Measurements from ENCODE around the gene SLC17A1.

SLC17A1 gene

DNA sequence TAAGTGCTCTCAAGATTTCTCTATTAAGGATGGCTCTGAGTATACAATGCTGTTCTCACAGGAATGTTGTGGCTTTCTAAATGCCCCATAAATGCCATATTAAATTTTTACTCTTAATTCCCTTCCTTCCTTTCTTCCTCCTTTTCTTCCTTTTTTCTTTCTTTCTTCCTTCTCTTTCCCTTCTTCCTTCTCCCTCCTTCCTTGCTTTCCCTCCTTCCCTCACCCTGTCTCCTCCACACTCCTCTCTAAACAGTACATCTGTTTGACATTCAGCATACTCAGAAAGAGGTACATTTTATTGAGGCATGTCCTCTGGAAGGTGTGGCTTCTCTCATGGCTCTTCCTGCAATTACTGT lies 433 bp upstream of the SLC17A1 start:
- no peak for DNase-seq

DNA sequence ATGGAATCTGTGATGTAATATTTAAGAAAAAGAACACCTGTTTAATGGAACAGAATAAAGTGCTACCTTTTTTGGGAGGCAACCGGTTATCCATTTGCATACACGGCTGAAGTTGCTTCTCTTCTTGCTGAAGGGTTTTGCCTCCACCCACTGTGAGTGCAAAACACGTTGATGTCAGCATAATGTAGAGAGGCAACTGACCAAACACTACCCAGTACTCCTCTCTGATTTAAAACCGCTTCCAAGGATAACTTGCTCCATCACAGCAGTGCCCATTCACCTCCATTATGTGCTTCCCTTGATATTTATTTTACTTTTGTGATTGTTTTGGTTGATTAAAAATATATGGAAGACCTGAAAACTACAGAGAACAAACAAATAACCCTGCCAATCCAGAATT lies 1.4 kb downstream of the SLC17A1 start:
- DNase-seq: no peak

DNA sequence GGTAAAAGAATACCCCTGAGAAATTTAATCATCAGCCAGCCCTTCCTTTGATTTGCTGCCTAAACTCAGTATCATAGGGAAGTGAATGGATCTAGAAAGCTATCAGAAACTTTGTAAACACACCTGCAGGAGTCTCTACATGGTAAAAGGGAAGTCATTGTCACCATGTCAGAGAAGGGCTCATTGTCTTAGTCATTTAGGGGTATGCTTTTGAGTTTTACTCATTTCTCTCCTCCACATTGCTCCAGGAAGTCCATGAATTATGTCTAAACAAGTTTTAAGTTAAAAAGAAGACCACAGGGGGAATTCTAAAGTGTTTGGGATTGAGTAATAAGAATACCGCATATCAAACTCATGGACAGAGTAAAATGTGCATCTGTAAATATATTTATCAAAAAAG lies 2.5 kb downstream of the SLC17A1 start:
- DNase-seq: no peak

DNA sequence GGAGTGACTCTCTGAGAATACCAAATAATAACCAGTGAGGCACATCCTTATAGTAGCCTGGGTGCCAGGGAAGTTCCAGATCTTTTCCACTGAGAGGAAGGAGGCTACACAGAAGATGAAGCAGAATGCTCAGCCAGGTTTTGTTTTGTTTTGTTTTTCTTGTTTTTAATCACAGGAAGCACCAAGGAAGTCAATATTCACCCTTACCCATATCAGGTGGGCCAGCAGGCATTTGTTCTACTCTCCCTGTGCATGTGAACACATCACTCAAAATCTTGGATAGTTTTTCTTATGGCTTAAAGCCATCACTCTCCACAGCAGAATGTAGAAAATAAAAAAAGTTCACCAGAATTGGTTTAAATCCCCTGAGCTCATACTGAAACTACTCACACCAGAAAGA lies 10.5 kb downstream of the SLC17A1 start:
- DNase-seq: no peak

DNA sequence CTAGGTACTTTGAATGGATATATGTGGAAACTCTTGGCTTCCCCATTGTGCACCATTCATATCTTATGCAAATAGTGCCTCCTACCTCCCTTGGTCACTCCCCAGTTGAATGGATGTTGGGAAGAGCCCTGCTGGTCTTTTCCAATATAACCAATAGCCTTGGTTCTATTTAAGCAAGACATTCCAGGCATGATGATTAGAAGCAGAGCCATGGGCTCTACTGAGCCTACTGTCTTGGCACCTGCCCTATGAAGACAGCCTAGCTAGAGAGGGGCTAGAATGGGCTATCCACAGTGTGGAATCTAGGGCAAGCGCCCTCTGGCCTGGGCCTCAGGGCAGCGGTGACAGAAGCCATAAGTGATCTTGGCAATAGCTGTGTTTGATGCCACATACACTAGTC lies 15.6 kb downstream of the SLC17A1 start:
- no peak for DNase-seq

DNA sequence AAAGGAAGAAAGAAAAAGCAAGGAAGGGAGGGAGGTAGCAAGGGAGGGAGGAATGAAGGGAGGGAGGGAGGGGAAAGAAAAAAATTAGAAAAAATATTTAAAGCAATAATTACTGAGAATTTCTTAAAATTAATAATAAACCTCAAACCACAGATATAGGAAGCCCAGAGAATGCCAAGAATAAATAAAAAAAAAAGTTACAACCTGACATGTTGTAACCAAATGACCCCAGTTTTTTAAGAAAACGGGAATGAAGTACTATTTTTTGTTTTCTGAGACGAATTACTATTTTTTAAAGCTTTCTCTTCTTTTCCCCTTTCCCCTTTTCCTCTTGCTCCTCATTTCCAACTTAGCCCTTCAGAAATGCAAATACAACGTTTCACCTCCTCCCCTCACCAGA lies 16.7 kb downstream of the SLC17A1 start:
- DNase-seq: no peak

DNA sequence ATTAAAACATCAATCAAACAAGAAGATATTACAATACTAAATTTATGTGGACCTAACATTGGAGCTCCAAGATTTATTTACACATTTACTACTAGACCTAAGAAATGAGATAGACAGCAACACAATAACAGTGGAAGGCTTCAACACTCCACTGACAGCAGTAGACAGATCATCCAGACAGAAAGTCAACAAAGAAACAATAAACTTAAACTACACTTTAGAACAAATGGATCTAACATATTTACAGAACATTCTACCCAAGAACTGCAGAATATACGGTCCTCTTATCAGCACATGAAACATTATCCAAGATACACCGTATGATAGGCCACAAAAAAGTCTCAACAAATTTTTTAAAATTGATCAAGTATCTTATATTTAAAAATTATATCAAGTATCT lies 27.0 kb downstream of the SLC17A1 start:
- DNase-seq: no peak

DNA sequence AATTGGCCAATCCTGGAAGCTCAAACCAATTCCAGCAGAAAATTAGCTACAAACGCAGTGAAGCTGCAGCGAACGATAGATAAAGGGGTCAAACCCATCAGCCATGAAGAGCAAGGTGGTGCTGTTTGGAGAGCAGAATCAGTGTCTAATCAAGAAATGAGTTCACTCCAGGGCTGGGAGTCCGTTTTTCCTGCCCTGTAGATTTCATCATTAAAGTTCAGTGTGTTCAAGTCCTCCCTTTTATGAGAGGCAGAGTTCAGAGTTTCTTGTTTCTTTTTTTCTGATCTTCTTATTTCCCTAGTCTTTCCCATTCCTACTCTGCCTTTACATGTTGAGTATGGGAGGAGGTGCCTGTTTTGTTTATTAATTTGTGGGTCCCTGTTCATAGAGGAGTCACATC lies 30.4 kb downstream of the SLC17A1 start:
- DNase-seq: no peak

DNA sequence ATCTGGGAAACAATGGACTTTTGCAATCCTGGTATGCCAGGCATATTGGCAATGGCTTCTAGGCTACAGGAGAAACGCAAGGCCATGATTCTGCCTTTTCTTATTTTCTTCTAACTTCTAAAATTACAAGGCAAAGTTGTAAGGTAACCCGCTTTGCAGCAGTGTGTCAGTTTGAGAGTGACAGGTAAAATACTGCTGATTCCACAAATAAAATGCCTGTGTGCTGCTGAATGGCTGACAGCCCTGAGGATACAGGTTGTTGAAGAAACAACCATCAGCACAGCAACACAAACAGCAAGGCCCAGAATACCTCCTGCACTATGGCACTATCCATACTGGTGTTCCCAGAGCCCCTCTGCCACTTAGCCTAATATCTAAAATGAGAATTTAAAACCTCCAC lies 37.1 kb downstream of the SLC17A1 start:
- no peak for DNase-seq

DNA sequence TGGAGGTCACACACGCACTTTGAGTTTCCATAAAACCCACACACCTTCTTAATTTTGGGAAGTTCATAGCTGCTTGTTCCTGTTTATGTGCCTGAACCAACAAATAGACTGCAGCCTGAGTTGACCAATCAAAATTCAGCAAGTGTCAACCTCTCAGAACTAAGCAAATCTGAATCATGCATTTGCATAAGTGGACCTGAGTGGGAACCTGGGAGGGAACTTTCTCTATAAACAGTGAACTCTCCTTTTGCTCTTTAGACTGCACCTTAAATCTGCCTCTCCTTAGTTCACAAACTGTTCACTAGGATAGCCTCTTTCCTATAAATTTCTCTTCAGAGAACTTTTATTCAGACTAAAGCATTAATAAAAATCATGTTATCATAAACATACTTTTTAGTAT lies 37.9 kb downstream of the SLC17A1 start:
- no peak for DNase-seq

DNA sequence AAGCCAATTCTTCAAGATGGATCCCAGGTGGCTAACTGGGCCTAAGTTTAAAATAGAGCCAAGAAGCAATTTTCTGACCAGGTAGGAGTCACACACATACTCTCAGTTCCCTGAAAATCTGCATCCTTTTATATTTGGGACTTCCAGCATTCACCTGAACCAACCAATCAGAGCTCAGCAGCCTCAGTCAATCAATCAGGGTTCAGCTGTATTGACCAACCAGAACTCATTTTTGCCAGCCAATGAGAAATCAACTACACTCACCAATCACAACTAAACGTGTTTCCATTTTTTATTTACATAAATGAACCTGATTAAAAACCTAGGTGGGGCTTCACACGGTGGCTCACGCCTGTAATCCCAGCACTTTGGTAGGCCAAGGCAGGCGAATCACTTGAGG lies 39.8 kb downstream of the SLC17A1 start:
- DNase-seq: no peak

DNA sequence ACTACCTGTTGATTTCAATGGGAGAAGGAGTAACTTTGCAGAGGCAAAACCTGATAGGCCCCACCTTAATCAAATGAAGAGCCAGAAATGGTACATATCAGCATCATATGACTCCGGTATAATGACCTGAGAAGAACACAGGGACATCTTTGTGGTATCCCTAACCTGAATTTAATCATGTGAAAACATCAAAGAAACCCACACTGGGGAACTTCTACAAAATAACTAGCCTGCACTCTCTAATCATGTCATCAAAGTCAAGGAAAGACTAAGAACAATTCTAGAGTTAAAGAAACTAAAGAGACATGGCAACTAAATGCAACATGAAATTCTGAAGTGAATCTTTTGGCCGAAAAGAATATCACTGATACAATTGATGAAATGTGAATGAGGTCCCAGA lies 42.4 kb downstream of the SLC17A1 start:
- no peak for DNase-seq

DNA sequence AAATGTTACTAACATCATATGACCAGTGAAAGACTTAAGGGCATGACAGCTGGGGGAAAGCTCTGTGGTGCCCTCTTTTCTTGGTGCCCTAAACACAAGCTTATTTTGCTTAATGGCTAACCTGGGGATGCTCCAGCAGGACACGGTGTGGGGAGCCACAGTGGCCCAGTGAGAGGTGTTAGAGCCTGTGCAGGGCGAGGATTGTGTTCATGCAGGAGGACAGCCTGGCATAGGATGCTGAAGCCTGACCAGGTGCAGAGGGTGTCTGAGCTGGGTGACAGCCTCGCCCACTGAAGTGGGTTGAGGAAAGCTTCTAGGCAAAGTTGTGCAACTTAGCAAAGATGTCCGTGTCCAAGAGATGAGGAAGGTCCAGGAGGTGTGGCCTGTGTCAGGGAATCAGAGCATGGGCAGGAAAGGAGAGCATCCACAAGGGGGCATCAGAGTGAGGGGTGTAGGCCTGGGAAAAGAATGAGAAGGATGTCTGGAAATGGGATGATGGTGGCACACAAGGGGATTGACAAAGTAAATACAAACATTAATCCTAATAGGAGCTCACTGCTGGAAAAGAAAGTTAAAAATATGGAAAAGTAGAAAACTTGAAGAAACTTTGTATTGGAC lies 43.4 kb downstream of the SLC17A1 start:
- no peak for DNase-seq

DNA sequence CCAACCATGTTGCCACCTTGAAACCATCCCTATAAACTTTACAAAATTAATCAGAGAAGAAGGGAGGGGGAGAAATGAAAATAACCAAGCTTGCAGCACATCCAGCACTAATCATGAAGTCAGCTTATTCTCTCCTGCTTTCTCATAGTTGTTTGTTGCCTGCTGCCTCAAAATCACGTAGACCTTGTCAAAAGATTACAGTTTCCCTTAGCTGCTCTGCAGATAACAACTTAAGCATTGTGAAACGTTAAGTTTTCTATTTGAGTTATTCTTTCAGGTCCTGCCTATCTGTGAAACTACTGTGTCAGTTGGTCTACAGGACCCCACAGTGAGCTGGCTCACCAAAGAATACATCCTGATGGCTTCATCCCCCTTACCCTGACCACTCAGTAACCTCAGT lies 44.4 kb downstream of the SLC17A1 start:
- no peak for DNase-seq

DNA sequence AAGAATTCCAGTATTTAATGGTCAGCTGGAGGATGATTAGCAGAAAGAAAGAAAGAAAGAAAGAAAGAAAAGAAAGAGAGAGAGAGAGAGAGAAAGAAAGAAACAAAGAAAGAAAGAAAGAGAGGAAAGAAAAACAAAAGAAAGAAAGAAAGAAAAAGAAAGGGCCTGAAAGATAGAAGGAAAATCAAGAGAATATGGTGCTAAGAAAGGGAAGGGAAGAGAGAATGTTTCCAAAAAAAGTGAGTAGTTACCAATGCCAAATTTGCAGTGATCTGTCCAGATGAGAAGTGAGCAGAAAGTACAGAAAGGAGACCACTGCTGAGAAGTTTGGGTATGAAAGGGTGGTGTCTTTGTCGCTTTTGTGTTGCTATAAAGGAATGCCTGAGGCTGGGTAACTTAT lies 50.7 kb downstream of the SLC17A1 start:
- DNase-seq: no peak

DNA sequence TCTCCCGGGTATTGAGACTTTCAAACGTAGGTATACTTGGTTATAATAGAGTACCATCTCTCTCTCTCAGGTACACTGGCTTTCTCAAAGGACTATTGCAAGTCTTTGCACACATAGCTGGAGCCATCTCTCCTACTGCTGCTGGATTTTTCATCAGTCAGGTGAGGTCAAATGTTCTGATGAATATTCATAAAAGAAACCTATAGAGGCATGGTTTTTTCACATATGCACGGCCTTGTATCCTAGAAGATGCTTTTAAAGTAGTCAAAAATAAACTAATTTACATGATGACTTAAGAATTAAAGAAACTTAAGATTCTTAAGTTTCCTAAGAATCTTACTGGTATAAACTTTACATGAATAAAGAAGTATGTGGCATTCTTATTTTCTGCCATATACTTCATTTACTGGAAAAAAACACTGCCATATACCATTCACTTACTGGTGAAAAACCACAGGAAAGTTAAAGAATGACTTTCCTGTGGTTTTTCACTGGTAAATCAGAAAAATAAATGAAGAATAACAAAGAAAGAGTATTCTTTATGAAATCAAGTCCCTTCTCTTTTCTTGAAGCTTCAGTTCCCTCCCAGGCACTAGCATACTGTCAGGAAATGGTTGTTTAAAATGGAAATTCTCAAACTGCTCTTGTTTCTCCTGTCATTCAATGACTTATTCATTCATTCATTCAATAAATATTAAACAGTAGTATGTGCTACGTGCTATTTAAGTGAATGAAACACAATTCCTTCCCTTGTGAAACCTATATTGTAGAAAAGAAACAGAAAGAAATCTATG lies 53.8 kb downstream of the SLC17A1 start:
- DNase-seq: no peak

DNA sequence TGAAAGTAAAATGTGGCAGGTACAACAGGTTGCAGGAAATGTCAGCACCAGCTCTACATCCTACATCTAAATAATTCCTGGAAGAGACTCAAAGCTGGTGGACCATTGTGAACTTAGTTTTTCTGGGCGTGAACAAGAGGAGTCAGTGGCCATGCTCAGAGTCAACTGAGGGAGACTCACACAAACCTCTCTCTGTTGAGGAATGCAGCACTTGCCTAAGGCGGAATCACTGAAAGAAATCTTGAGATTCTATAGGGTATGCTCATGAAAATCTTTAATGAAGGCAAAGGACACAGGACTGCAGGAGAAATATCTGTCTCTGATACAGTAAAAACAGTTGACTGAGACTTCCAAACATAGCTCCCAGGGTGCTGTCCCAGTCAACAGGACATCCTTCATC lies 54.8 kb downstream of the SLC17A1 start:
- DNase-seq: no peak

DNA sequence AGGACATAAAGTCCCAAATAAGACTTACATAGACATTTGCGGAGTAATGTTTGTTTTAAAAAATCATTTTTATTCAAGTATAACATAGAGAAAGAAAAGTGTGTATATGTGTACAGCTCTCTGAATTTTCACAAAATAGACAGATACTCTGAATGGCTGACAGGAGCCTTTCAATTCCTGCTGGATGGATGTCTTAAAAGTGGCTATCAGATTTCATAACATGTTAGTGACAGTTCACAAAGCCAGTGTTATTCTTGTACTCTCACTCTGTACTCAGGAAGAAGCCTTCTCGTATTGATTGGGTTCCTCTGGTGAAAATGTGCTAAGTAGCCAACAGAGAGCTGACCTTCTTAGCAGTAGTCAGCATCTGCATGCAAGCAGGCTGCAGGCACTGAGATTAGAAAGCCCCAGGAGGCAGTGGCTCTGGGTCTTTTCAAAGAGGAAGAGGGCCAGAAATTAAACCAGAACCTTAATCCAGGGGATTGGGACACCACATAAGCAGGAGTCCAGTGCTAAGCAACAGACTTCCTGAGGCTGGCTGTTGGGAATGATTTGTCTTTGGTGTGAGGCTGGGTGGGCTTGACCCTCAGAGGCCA lies 57.6 kb downstream of the SLC17A1 start:
- no peak for DNase-seq

DNA sequence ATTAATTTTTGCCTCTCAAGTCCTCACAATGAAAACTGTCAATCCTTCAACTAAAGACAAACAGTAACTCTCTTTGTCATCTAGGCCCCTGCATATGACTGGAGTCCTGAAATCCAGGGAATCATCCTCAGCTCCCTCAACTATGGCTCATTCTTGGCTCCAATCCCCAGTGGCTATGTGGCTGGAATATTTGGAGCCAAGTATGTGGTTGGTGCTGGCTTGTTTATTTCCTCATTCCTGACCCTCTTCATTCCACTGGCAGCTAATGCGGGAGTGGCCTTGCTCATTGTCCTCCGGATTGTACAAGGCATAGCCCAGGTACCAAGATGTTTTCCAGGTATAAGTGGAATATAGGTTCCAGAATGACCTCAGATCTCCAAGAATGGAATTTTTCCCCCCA lies 61.9 kb downstream of the SLC17A1 start:
- DNase-seq: no peak

DNA sequence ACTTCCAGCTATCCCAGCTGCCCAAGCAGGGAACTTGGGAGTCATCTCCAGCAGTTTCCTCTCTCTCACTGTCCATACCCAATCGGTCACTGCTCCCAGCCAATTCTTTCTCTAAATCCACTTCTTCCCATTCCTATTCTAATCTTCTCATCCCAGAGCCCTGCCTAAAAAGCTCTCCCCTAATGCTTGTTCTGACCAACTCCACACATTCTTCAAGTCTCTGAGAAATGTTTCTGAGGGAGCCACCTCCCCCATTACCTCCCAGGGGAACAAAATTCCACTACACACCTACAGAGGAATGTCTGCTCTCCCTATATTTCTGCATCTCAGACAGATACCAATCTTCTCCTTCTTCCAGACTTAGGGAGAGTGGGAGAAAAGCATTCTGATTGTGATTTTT lies 63.3 kb downstream of the SLC17A1 start:
- no peak for DNase-seq

DNA sequence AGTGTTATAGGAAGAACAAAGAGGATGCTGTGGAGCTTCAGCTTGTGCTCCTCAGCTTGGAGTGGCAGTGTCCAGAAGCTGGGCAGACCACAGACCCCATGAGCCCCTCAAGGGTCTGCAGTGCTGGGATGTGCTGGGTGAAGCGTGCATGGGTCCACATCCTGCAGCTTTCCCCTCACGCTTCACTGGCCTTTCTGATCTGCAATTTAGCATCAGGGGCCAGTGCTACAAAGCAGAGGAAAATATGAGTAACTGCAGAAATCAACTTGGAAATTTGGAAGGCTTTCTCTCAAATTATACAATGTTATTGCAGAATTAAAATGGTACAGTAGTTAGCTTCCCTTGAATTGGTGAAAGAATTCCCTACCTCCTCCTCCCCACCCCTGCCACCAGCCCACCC lies 67.2 kb downstream of the SLC17A1 start:
- no peak for DNase-seq

DNA sequence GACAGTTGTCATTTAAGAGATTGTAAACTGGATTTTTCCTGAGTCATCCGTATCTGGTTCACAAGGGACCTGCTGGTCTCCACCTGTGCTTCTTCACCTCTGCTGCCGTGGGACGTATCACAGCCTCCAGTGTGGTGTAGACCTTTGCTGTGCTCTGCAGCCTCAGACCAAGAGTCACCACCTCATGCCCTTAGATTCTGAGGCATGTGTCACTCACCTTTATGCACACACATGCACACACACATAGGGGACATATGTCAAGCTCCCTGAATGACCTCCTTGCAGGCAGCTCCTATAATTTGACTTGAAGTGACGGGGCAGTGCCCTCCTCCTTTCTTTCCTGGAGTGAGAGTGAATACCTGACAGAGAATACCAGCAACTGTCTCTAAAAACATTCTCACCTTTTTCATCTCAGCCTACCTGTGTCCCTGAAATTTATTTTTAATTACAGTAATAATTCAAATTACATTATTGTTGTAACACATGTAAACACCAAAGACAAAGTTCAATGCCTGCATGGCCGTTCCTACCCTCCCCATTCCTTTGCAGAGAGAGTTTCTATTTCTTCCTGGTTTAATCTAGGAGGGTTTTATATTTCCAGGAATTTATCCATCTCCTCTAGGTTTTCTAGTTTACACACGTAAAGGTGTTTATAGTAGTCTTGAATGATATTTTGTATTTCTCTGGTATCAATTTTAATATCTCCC lies 73.8 kb downstream of the SLC17A1 start:
- no peak for DNase-seq

DNA sequence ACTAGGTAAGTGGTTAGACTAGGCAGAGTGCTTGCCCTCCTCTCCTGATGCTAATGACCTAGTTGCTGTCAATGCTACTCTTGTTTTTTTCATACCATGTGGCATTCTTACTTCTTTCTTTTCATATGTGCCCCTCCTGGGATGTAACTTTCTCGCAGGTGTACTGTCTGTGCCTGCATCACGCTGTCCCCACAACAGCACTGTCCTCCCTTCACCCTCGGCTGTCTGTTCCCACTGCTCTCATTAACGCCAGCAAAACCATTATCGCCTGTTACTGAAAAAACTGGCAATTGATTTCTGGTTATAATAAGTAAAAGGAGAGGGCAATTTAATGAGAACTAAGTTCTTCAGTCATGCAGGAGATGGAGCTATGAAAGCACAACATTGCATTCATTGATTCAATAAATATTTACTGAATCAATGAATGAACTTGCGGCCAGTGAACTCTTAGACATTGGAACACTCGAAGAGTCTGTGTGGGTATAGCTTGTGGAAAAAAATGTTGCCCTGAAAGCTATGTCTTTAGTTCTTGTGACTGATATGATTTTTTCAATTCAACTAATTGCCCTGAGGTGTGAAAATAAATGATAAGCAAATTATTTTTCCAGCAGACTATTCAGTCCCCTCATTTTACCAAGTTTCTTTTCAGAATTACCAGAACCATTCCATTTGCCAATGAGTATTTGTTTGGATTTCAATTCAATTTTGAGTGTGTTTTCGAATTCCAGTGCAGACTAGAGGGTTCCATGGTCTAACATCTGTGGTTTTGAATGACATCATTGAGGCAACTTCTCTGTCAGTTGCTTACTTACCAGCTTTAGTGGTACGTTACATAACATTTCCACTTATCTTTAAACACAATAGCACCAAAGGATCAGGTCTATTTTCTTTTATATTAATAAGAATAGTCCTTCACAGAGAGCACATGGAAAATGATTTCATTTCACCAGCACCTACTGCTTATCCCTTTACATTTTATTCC lies 75.2 kb downstream of the SLC17A1 start:
- DNase-seq: no peak

All from NCI-H526 treated with DMSO at 0.1 percent for 48 hours (cell line).